HEK293 (cell line): ENCODE measurements around the gene KANSL1.
A peak's percentile ranks its signal among the peaks of the same experiment; 100 is the strongest.

ENCODE experiments used
- CTCF ChIA-PET: fragments of 350-600 bp; formaldehyde crosslinking; extraction: SDS; loops from one replicate; lab custom pipeline; 2021; ENCODE audit warnings: antibody characterized with exemption; lab: Yijun Ruan, JAX
- POLR2A ChIA-PET: fragments of 300-600 bp; formaldehyde crosslinking; extraction: SDS; loops from one replicate; lab custom pipeline; 2020; ENCODE audit warnings: antibody characterized with exemption, inconsistent platforms; lab: Yijun Ruan, JAX
- H3K27ac ChIP-seq: fragments of 200-500 bp; sonication (Bioruptor generic); 2 replicates; pipeline ENCODE4 v1.5.1; 2014; ENCODE audit warnings: low read depth, low read length, control low read depth, inconsistent platforms; ENCODE audit errors: extremely low read depth
- H3K36me3 ChIP-seq, 2 experiments: fragments of 200-500 bp in 1 of 2; sonication (Bioruptor generic) in 1 of 2; 1 replicate in 1 of 2; 2 replicates in 1 of 2; pipeline ENCODE4 v1.5.1; 2014 to 2017; ENCODE audit warnings: inconsistent platforms in 2 of 2, low read length in 2 of 2; ENCODE audit not compliant: control insufficient read depth in 2 of 2, insufficient read depth in 1 of 2
- H3K4me1 ChIP-seq: fragments of 200-500 bp; sonication (Bioruptor generic); 2 replicates; pipeline ENCODE4 v1.5.1; 2014; ENCODE audit warnings: mild to moderate bottlenecking, low read length, inconsistent platforms; ENCODE audit not compliant: control insufficient read depth, insufficient read depth
- H3K4me3 ChIP-seq: 2 replicates; pipeline ENCODE4 v1.5.1; 2011; ENCODE audit warnings: low read depth, mild to moderate bottlenecking, control low read depth, low read length, moderate library complexity
- H3K9me3 ChIP-seq: fragments of 200-500 bp; sonication (Bioruptor generic); 2 replicates; pipeline ENCODE4 v1.5.1; 2014; ENCODE audit warnings: low read depth, low read length, inconsistent platforms; ENCODE audit not compliant: control insufficient read depth, insufficient read depth
- BCL11B ChIP-seq: fragments of 450-650 bp; formaldehyde crosslinking; IDR thresholded peaks from 2 replicates; pipeline ENCODE4 v1.5.1; 2016; ENCODE audit warnings: low read depth, missing biosample characterization, missing genetic modification characterization
- GLIS1 ChIP-seq: fragments of 450-650 bp; formaldehyde crosslinking; IDR thresholded peaks from 2 replicates; pipeline ENCODE4 v1.5.1; 2016; ENCODE audit warnings: missing biosample characterization, missing genetic modification characterization
- PRDM1 ChIP-seq: fragments of 450-650 bp; formaldehyde crosslinking; IDR thresholded peaks from 2 replicates; pipeline ENCODE4; 2016; ENCODE audit warnings: missing biosample characterization, missing genetic modification characterization
- SP3 ChIP-seq: fragments of 450-650 bp; formaldehyde crosslinking; IDR thresholded peaks from 2 replicates; pipeline ENCODE4 v1.5.1; 2016; ENCODE audit warnings: missing biosample characterization, missing genetic modification characterization
- SP7 ChIP-seq: fragments of 450-650 bp; formaldehyde crosslinking; IDR thresholded peaks from 2 replicates; pipeline ENCODE4 v1.5.1; 2016; ENCODE audit warnings: missing biosample characterization, missing genetic modification characterization
- YY1 ChIP-seq: fragments of 450-650 bp; formaldehyde crosslinking; IDR thresholded peaks from 2 replicates; pipeline ENCODE4 v1.5.1; 2018; ENCODE audit warnings: missing biosample characterization, missing genetic modification characterization
- ZBTB20 ChIP-seq: fragments of 450-650 bp; formaldehyde crosslinking; IDR thresholded peaks from 2 replicates; pipeline ENCODE4 v1.5.1; 2016; ENCODE audit warnings: missing biosample characterization, missing genetic modification characterization
- ZNF223 ChIP-seq: fragments of 450-650 bp; formaldehyde crosslinking; IDR thresholded peaks from 2 replicates; pipeline ENCODE4 v1.5.1; 2016; ENCODE audit warnings: missing biosample characterization, missing genetic modification characterization
- ZNF311 ChIP-seq: fragments of 450-650 bp; formaldehyde crosslinking; IDR thresholded peaks from 2 replicates; pipeline ENCODE4 v1.5.1; 2017; ENCODE audit warnings: missing biosample characterization, missing genetic modification characterization, borderline replicate concordance
- ZNF629 ChIP-seq: fragments of 450-650 bp; formaldehyde crosslinking; IDR thresholded peaks from 2 replicates; pipeline ENCODE4 v1.5.1; 2017; ENCODE audit warnings: missing biosample characterization, missing genetic modification characterization
- ZNF707 ChIP-seq: fragments of 450-650 bp; formaldehyde crosslinking; IDR thresholded peaks from 2 replicates; pipeline ENCODE4 v1.5.1; 2016; ENCODE audit warnings: missing biosample characterization, missing genetic modification characterization
- TF ChIP-seq, protein P1 (sequence below): fragments of 450-650 bp; IDR thresholded peaks from 2 replicates; pipeline ENCODE4 v1.5.1; 2018; ENCODE audit warnings: missing biosample characterization, mild to moderate bottlenecking, missing genetic modification characterization
- TF ChIP-seq, protein P2 (sequence below): fragments of 450-650 bp; formaldehyde crosslinking; IDR thresholded peaks from 2 replicates; pipeline ENCODE4 v1.5.1; 2016; ENCODE audit warnings: missing biosample characterization, missing genetic modification characterization
- TF ChIP-seq, protein P3 (sequence below): fragments of 450-650 bp; formaldehyde crosslinking; IDR thresholded peaks from 2 replicates; pipeline ENCODE4 v1.5.1; 2017; ENCODE audit warnings: missing biosample characterization, missing genetic modification characterization

The KANSL1 gene

DNA sequence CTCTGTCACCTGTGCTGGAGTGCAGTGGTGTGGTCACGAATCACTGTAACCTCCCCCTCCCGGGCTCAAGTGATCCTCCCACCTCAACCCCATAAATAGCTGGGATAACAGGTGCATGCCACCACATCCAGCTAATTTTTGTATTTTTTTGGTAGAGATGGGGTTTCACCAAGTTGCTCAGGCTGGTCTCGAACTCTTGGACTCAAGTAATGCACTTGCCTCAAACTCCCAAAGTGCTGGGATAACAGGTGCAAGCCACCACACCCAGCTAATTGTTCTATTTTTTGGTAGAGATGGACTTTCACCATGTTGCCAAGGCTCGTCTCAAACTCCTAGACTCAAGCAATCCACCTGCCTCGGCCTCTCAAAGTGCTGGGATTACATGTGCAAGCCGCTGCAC lies 107.7 kb downstream of the KANSL1 start:
- CTCF ChIA-PET, result interaction anchor here (0.6 to 1.3 kb wide), 3 partner anchors 22 to 41 kb away, joined by 3 to 4 read pairs (median 3); no protein-coding TSS in a partner anchor
- no peaks in the 10 kb centered on the region for H3K9me3 ChIP-seq
- no peak overlapping the region for H3K4me3 ChIP-seq
- H3K4me1 ChIP-seq, result peaks cover 25% of the 10 kb centered on the region
- H3K36me3 ChIP-seq, result peaks cover 3 to 11% of the 10 kb centered on the region in 2 experiments; a peak in 2 of 3 replicates
- H3K27ac ChIP-seq, result no peak overlapping the region
- TF ChIP-seq ZNF707 (tag by site-specific recombination), result no peak
- TF ChIP-seq, protein P1, sequence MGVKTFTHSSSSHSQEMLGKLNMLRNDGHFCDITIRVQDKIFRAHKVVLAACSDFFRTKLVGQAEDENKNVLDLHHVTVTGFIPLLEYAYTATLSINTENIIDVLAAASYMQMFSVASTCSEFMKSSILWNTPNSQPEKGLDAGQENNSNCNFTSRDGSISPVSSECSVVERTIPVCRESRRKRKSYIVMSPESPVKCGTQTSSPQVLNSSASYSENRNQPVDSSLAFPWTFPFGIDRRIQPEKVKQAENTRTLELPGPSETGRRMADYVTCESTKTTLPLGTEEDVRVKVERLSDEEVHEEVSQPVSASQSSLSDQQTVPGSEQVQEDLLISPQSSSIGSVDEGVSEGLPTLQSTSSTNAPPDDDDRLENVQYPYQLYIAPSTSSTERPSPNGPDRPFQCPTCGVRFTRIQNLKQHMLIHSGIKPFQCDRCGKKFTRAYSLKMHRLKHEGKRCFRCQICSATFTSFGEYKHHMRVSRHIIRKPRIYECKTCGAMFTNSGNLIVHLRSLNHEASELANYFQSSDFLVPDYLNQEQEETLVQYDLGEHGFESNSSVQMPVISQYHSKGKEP (tag by site-specific recombination), result no peak
- TF ChIP-seq, all 188 proteins: peak for 0
- POLR2A ChIA-PET, result no interaction called here

DNA sequence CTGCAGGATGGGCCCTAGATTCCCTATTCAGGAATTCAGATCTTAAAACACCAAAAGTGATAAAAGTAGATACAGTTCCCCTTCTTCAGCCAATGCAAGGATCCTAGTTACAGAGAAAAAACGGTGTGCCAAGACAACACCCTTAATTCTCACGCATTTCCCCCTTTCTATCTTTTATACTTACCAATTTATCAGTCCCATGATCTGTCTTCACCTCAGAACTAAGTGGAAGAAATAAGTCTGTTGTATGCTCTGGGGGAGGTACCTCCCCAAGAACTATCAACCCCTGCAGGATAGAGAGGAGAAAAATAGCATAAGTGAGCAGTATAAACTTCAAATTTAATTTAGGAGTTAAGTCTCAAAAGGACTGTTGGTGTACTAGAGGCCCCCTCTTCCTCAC lies 111.0 kb downstream of the KANSL1 start:
- ChIA-PET POLR2A (no interaction called here), CTCF (interaction anchor here (1.0 to 1.6 kb wide), 2 partner anchors 14 to 37 kb away, joined by 3 to 5 read pairs; no protein-coding TSS in a partner anchor)

DNA sequence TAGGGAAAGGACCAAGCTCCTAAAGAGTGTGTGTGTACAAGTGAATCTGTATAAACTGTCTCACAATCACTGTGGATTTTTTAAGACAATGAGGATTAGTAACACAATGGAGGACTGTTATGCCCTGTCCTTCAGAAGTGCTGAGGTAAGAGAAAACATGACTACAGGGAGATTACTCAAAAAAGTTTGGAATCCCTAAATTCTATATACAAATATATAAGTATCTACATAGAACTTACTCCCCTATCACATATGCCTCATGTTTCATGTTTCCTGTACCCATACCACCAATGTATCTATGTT lies 112.3 kb downstream of the KANSL1 start:
- Histone ChIP-seq H3K27ac (no peak overlapping the region), H3K4me1 (peaks cover 34% of the 10 kb centered on the region), H3K4me3 (no peak overlapping the region), H3K36me3 (peaks cover 3% of the 10 kb centered on the region in 2 experiments; a peak in 2 of 3 replicates), H3K9me3 (no peaks in the 10 kb centered on the region)
- ChIA-PET POLR2A (no interaction called here), CTCF (no interaction called here)
- TF ChIP-seq SP7 (tag by site-specific recombination) (no peak), YY1 (tag by site-specific recombination) (no peak), ZNF311 (tag by site-specific recombination) (no peak), PRDM1 (tag by site-specific recombination) (0 out of 2 replicates have a peak, but pooled peaks have one; percentile 36), BCL11B (no peak), ZNF629 (tag by site-specific recombination) (no peak), ZBTB20 (tag by site-specific recombination) (peak; percentile 37; the same call in 1 of the 2 replicates), SP3 (tag by site-specific recombination) (no peak)
- TF ChIP-seq, protein P2, sequence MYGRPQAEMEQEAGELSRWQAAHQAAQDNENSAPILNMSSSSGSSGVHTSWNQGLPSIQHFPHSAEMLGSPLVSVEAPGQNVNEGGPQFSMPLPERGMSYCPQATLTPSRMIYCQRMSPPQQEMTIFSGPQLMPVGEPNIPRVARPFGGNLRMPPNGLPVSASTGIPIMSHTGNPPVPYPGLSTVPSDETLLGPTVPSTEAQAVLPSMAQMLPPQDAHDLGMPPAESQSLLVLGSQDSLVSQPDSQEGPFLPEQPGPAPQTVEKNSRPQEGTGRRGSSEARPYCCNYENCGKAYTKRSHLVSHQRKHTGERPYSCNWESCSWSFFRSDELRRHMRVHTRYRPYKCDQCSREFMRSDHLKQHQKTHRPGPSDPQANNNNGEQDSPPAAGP (tag by site-specific recombination), result no peak

More for the DNA sequence above, 111.0 kb downstream of the KANSL1 start:
- Histone ChIP-seq H3K4me1 (peaks cover 34% of the 10 kb centered on the region), H3K9me3 (no peaks in the 10 kb centered on the region), H3K4me3 (no peak overlapping the region), H3K36me3 (peaks cover 3% of the 10 kb centered on the region in 2 experiments; a peak in 2 of 3 replicates), H3K27ac (no peak overlapping the region)
- 0 out of 2 replicates have a peak, but pooled peaks have one; percentile 9 for TF ChIP-seq GLIS1
- no peak for TF ChIP-seq ZNF223 (tag by site-specific recombination)
- TF ChIP-seq, protein P3, sequence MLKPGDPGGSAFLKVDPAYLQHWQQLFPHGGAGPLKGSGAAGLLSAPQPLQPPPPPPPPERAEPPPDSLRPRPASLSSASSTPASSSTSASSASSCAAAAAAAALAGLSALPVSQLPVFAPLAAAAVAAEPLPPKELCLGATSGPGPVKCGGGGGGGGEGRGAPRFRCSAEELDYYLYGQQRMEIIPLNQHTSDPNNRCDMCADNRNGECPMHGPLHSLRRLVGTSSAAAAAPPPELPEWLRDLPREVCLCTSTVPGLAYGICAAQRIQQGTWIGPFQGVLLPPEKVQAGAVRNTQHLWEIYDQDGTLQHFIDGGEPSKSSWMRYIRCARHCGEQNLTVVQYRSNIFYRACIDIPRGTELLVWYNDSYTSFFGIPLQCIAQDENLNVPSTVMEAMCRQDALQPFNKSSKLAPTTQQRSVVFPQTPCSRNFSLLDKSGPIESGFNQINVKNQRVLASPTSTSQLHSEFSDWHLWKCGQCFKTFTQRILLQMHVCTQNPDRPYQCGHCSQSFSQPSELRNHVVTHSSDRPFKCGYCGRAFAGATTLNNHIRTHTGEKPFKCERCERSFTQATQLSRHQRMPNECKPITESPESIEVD, result 0 out of 2 replicates have a peak, but pooled peaks have one; percentile 0
